ENCODE results near the gene PPHLN1. TPM values are rescaled to one million over a fixed set of nuclear protein-coding genes. Genes with fewer than 3 reads are reported as not detected.

PPHLN1 gene, protein sequence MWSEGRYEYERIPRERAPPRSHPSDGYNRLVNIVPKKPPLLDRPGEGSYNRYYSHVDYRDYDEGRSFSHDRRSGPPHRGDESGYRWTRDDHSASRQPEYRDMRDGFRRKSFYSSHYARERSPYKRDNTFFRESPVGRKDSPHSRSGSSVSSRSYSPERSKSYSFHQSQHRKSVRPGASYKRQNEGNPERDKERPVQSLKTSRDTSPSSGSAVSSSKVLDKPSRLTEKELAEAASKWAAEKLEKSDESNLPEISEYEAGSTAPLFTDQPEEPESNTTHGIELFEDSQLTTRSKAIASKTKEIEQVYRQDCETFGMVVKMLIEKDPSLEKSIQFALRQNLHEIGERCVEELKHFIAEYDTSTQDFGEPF
- total RNA-seq = 10 to 100 TPM; 74.1 to 81.9 TPM

DNA sequence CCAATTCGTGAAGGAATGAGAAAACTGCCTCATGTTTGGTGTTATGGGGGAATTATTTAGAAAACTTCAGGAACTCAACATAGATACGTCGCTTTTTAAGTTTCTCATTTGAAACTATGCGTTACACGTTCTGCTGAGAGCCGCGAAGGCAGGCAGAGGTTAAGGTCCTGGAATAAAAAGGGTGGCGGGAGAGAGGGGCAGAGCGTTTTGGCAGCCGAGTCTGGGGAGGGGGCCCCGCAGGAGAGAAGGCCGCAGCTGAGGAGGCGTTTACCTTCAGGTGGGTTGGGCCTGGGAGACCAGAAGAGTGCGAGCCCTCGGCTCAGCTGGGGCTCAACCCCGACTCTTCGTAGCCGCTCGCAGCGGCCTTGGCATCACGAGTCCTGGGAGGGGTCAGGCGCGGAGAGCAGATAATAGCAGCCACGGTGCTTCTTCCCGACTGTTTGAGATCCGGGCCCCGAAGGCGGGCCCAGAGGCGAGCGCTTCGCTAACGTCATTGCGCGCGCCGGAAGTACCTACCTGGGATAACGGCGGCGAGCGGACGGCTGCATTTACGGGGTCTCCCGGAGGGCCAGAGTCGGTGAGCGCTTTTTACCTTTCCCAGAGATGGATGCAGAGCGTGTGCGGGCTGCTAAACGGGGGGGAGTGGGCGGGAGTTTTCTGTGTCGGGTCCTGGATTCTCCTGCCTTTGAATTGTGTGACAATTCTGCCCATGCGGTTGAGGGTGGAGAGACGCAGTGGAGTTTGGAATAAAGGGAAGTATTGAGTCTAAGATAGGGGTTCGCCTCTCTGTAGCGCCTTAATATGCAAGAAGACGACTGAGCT lies at the start of gene PPHLN1, which contains the start of gene ZCRB1:
PPHLN1 (plus strand) TSS at position 515 of the 822 bp plus-strand sequence. CDS start 9,736 bp downstream, outside the sequence.
ZCRB1 (minus strand) TSS at position 442 of the 822 bp plus-strand sequence. CDS start 1,992 bp downstream, outside the sequence.
- Mint-ChIP-seq H3K4me3 (peak within 1 kb of the TSS; percentile 88), H3K27me3 (no peaks in the 10 kb centered on the region), H3K36me3 (ENCODE audit: low read depth) (peaks cover 16% of the 10 kb centered on the region), H3K9me3 (no peaks in the 10 kb centered on the region), H3K4me1 (peaks cover 35% of the 10 kb centered on the region), H3K27ac (peak within 1 kb of the TSS; percentile 92)
- peak; percentile 83 for DNase-seq
- CTCF ChIA-PET = interaction anchor here (0.5 kb wide), 1 partner anchor 27 kb away, joined by 3 read pairs; no protein-coding TSS in a partner anchor
- POLR2A ChIA-PET = interaction anchor here (0.7 to 2.0 kb wide), 8 partner anchors 27 to 228 kb away, joined by 3 to 10 read pairs (median 4); partner anchors contain the start of genes GXYLT1 and YAF2

DNA sequence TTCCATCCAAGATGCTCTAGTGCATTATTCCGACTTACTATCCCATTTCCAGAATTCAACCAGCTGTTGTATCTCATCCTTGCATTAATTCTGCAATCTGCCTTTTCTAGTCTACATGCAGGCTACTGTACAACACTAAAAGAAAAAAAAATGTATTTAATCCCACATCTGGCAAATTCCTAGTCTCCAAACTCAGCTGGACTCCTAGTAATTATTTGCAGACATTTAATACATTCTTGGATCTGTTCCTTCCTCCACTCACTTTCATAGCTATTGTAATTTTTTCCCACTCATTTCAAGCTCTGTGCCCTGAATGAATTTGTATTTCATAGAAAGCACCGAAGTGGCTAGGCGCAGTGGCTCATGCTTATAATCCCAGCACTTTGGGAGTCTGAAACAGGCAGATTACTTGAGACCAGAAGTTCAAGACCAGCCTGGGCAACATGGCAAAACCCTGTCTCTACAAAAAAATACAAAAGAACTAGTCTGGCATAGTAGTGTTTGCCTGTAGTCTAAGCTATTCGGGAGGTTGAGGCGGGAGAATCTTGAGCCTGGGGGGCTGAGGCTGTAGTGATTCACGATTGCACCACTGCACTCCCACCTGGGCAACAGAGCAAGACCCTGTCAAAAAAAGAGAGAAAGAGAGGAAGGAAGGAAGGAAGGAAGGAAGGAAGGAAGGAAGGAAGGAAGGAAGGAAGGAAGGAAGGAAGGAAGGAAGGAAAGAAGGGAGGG lies 48.4 kb upstream of the PPHLN1 start:
- Mint-ChIP-seq H3K9me3 (peaks cover 6% of the 10 kb centered on the region), H3K27ac (no peak overlapping the region), H3K4me1 (no peaks in the 10 kb centered on the region), H3K27me3 (peaks cover 2% of the 10 kb centered on the region), H3K4me3 (no peak overlapping the region), H3K36me3 (ENCODE audit: low read depth) (no peaks in the 10 kb centered on the region)
- CTCF ChIA-PET = no interaction called here
- POLR2A ChIA-PET = no interaction called here
- DNase-seq = no peak

DNA sequence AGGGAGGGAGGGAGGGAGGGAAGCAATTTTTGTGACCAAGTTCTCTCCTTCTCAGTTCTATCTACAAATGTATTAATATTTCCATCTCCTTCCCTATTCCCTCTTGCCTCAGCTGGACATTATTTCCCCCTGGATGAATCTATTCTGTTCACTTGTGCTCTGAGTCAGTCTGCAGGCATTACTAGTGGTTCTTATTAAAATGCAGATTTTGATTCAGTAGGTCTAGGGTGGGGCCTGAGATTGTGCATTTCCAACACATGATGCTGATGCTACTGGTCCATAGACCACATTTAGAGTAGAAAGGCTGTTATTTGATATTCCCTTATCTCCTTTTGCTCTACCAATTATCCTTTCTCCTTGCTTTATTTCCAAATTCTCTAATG lies 47.8 kb upstream of the PPHLN1 start:
- POLR2A ChIA-PET = no interaction called here
- H3K27me3 Mint-ChIP-seq = peaks cover 2% of the 10 kb centered on the region

DNA sequence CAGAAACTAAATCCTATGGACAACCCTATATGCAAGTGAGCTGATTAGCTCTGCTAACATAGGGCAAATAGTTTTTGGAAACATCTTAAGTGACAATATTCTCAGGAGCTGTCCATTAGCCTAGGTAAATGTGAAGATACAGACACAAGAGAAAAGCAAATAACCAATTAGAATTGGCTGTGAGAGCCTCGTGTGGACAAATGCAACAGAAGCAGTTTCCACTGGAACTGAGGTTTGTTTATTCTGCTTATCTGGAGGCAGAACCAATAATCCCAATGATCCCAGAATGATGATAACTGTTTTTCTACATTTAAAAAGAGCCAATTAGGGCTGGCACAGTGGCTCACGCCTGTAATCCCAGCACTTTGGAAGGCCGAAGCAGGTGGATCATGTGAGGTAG lies 44.7 kb upstream of the PPHLN1 start:
- Mint-ChIP-seq H3K4me3 (no peak overlapping the region), H3K4me1 (peaks cover 3% of the 10 kb centered on the region), H3K27me3 (peaks cover 2% of the 10 kb centered on the region), H3K27ac (no peak overlapping the region), H3K36me3 (ENCODE audit: low read depth) (no peaks in the 10 kb centered on the region), H3K9me3 (no peaks in the 10 kb centered on the region)
- CTCF ChIA-PET = interaction anchor here (0.6 kb wide), 1 partner anchor 16 kb away, joined by 3 read pairs; no protein-coding TSS in a partner anchor
- DNase-seq = no peak
- POLR2A ChIA-PET = no interaction called here

More for the DNA sequence above, 47.8 kb upstream of the PPHLN1 start:
- Mint-ChIP-seq H3K9me3 (peaks cover 2% of the 10 kb centered on the region), H3K27ac (no peak overlapping the region), H3K4me3 (no peak overlapping the region), H3K36me3 (ENCODE audit: low read depth) (no peaks in the 10 kb centered on the region), H3K4me1 (no peaks in the 10 kb centered on the region)
- DNase-seq = no peak
- CTCF ChIA-PET = no interaction called here

DNA sequence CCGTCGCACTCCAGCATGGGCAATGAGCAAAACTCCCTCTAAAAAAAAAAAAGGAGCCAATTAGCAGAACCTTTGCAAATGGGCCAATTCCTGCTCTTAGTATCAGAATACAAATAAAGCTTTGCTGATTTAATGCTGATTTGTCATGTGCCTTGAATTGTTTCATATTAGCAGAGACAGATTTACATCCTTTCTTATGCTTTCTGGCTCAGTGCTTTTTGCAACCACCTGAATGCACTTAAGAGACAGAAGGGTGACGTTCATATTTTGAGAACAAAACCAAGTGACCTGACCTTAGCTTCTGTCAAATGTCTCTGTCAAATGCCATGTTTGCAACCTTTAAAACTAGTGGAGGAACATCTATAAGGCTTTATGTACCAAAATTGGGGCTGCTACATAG lies 44.1 kb upstream of the PPHLN1 start:
- Mint-ChIP-seq H3K27ac (no peak overlapping the region), H3K36me3 (ENCODE audit: low read depth) (no peaks in the 10 kb centered on the region), H3K9me3 (no peaks in the 10 kb centered on the region), H3K4me1 (peaks cover 3% of the 10 kb centered on the region), H3K4me3 (no peak overlapping the region), H3K27me3 (peaks cover 2% of the 10 kb centered on the region)
- DNase-seq = no peak
- ChIA-PET CTCF (interaction anchor here (0.6 to 0.8 kb wide), 2 partner anchors 10 to 16 kb away, joined by 3 read pairs; no protein-coding TSS in a partner anchor), POLR2A (no interaction called here)

DNA sequence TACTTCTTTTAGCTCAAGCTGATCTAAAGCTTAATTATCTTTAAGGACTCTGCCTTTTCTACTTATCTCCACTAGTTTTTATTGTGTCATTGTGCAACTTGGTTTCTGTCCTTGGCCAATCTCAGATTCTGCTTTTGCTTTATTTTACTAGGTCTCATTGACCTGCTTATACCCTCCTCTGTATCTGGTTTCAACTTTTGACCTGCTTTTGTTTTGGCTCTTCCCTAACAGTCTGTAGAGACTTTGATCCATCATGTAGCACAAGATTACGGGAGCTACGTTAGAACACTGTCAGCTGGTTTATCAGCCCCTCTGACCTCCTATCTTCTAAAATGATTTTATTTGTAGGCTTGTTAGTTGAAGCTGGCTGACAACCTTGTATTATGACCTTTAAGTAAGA lies 43.7 kb upstream of the PPHLN1 start:
- H3K27me3 Mint-ChIP-seq = peaks cover 2% of the 10 kb centered on the region
- H3K4me1 Mint-ChIP-seq = peaks cover 3% of the 10 kb centered on the region
- no peak overlapping the region for H3K27ac Mint-ChIP-seq
- no peaks in the 10 kb centered on the region for H3K36me3 Mint-ChIP-seq (ENCODE audit: low read depth)
- CTCF ChIA-PET = interaction anchor here (0.8 kb wide), 2 partner anchors 10 to 14 kb away, joined by 3 read pairs; no protein-coding TSS in a partner anchor
- DNase-seq = no peak
- H3K4me3 Mint-ChIP-seq = no peak overlapping the region
- no peaks in the 10 kb centered on the region for H3K9me3 Mint-ChIP-seq
- POLR2A ChIA-PET = no interaction called here

DNA sequence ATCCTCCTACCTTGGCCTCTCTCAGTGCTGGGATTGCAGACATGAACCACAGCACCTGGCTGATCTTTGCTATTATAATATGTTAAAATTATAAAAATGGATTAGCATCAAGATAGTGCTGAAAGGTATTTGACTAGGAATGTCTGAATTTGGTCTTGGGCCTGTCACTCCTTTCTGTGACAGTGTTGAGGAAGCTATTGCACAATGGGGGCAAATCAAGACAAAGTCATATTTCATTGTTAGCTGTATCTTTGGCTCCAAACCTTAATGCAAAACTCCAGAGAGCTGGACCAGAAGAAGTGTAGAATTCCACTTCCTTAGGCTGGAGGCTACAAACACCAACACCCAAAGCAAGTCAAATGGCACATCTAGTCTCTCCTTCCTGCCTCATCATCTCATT lies 42.2 kb upstream of the PPHLN1 start:
- Mint-ChIP-seq H3K27ac (no peak overlapping the region), H3K9me3 (no peaks in the 10 kb centered on the region), H3K4me1 (peaks cover 3% of the 10 kb centered on the region), H3K4me3 (no peak overlapping the region), H3K36me3 (ENCODE audit: low read depth) (no peaks in the 10 kb centered on the region), H3K27me3 (peaks cover 4% of the 10 kb centered on the region)
- CTCF ChIA-PET = no interaction called here
- DNase-seq = no peak
- POLR2A ChIA-PET = no interaction called here

DNA sequence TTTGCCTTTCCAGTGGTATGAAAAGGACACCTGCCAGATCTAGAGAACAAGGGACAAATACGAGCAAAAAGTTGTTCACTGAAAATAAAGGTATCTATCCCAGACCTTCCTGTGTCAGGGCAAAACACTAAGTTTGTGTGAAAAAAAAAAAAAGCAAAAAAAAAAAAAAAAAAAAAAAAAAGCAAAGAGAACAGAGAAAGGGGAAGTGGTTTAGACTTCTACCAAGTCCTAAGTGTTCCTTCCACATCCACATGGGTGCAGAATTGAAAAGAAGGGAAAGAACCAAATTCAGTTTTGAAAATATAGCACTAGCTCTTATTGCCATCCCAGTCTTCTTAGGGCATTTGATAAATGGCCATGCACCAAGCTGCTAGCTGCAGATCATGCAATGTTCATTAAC lies 41.8 kb upstream of the PPHLN1 start:
- H3K4me1 Mint-ChIP-seq = peaks cover 3% of the 10 kb centered on the region
- POLR2A ChIA-PET = no interaction called here
- H3K27me3 Mint-ChIP-seq = peaks cover 4% of the 10 kb centered on the region
- no peak overlapping the region for H3K27ac Mint-ChIP-seq
- no peaks in the 10 kb centered on the region for H3K36me3 Mint-ChIP-seq (ENCODE audit: low read depth)
- no peak overlapping the region for H3K4me3 Mint-ChIP-seq
- no peak for DNase-seq
- CTCF ChIA-PET = interaction anchor here (0.7 kb wide), 1 partner anchor 19 kb away, joined by 4 read pairs; no protein-coding TSS in a partner anchor
- no peaks in the 10 kb centered on the region for H3K9me3 Mint-ChIP-seq

DNA sequence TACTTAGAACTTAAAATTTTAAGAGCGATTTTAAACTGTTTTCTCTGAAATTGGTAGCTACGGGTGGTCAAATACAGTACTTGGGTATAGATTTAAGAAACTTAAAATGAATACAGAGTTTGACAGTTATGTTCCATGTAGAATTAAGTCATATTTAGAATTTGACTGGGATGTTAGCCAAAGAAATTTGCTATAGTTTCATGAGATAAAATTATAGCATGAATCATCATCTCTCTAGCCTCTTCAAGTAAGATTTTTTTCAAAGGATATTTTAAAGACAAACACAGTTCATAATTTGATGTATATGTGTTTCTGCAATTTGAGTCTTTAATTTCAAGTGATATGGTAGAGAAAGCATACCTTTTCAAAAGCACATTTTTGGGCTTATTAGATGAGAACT lies 41.1 kb upstream of the PPHLN1 start:
- peaks cover 3% of the 10 kb centered on the region for H3K4me1 Mint-ChIP-seq
- H3K36me3 Mint-ChIP-seq (ENCODE audit: low read depth) = no peaks in the 10 kb centered on the region
- POLR2A ChIA-PET = no interaction called here
- DNase-seq = no peak
- peaks cover 6% of the 10 kb centered on the region for H3K27me3 Mint-ChIP-seq
- no peak overlapping the region for H3K4me3 Mint-ChIP-seq
- no peak overlapping the region for H3K27ac Mint-ChIP-seq
- H3K9me3 Mint-ChIP-seq = no peaks in the 10 kb centered on the region
- CTCF ChIA-PET = interaction anchor here (1.3 kb wide), 1 partner anchor 14 kb away, joined by 5 read pairs; no protein-coding TSS in a partner anchor

DNA sequence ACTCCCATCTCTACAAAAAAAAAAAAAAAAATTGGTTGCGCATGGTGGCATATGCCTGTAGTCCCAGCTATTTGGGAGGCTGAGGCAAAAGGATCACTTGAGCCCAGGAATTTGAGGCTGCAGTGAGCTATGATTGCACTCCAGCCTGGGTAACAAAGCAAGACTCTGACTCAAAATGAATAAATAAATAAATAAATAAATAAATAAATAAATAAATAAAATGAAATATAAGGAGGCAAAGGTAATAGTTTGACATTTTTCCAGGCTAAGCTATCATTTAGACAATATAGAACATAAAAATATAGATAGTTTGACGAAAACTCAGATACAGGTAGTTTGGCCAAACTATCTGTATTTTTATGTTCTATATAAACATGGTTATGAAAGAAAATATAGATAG lies 40.5 kb upstream of the PPHLN1 start:
- no peak for DNase-seq
- ChIA-PET CTCF (interaction anchor here (1.3 kb wide), 1 partner anchor 13 kb away, joined by 5 read pairs; no protein-coding TSS in a partner anchor), POLR2A (no interaction called here)
- H3K27me3 Mint-ChIP-seq = peaks cover 6% of the 10 kb centered on the region
- H3K36me3 Mint-ChIP-seq (ENCODE audit: low read depth) = no peaks in the 10 kb centered on the region
- no peak overlapping the region for H3K4me3 Mint-ChIP-seq
- H3K4me1 Mint-ChIP-seq = peaks cover 3% of the 10 kb centered on the region
- H3K9me3 Mint-ChIP-seq = no peaks in the 10 kb centered on the region
- no peak overlapping the region for H3K27ac Mint-ChIP-seq

DNA sequence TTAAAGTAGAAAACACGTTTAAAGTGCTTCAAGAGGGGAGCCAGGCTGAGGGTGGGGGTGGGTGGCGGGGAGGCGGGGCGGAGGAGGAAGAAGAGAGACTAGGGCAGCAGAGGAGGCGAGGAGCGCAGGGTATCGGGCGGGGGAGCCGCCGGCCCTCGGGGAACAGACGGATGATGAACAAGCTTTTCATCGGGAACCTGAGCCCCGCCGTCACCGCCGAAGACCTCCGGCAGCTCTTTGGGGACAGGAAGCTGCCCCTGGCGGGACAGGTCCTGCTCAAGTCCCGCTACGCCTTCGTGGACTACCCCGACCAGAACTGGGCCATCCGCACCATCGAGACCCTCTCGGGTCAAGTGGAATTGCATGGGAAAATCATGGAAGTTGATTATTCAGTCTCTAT lies 39.2 kb upstream of the PPHLN1 start:
- ChIA-PET CTCF (no interaction called here), POLR2A (no interaction called here)
- Mint-ChIP-seq H3K27ac (no peak overlapping the region), H3K27me3 (peaks cover 8% of the 10 kb centered on the region), H3K4me1 (peaks cover 3% of the 10 kb centered on the region), H3K9me3 (no peaks in the 10 kb centered on the region), H3K4me3 (no peak overlapping the region), H3K36me3 (ENCODE audit: low read depth) (no peaks in the 10 kb centered on the region)
- DNase-seq = no peak

DNA sequence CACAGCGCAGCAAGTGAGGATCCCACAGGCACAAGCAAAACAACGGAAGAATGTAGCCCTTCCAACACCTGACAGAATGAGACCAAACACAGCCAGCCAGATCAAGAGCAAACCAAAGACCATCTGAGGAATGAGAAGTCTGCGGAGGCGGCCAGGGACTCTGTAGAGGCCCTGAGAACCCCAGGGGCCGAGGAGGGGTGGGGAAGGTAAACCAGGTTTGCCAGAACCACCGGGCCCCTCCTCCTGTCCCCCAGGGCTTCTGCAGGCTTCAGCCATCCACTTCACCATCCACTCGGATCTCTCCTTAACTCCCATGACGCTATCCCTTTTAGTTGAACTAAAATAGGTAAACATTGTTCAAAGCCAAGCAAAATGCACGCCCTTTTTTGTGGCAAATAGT lies 37.4 kb upstream of the PPHLN1 start:
- Mint-ChIP-seq H3K27me3 (peaks cover 8% of the 10 kb centered on the region), H3K4me3 (no peak overlapping the region), H3K9me3 (no peaks in the 10 kb centered on the region), H3K36me3 (ENCODE audit: low read depth) (no peaks in the 10 kb centered on the region), H3K27ac (no peak overlapping the region), H3K4me1 (peaks cover 3% of the 10 kb centered on the region)
- ChIA-PET POLR2A (no interaction called here), CTCF (no interaction called here)
- no peak for DNase-seq

DNA sequence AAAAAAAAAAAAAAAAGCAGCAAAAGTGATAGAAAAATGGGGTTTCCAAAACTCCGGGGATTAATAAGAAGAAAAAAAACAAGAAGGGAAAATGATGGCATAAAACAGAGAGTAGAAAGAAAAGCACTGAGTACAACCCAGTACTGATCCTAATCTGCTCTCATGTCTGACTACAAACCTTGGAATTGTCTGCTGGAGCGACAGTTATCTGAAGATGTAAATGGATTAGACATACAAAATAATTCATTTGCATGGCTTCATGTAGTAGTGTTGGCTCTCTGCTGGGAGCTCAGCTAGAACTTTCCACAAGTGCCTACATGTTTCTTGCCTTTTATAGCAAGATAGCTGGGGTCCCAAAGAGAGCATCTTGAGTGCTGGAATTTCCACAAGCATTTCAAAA lies 34.3 kb upstream of the PPHLN1 start:
- ChIA-PET CTCF (interaction anchor here (0.7 to 0.8 kb wide), 2 partner anchors 9 to 111 kb away, joined by 3 to 5 read pairs; no protein-coding TSS in a partner anchor), POLR2A (no interaction called here)
- Mint-ChIP-seq H3K9me3 (no peaks in the 10 kb centered on the region), H3K27ac (no peak overlapping the region), H3K36me3 (ENCODE audit: low read depth) (no peaks in the 10 kb centered on the region), H3K4me1 (no peaks in the 10 kb centered on the region), H3K27me3 (peaks cover 8% of the 10 kb centered on the region), H3K4me3 (no peak overlapping the region)
- DNase-seq = no peak

Data from activated CD4-positive, alpha-beta memory T cell treated with anti-CD3 and anti-CD28 coated beads, Interleukin-2, amount 10 ng/mL, durations not matched to agents 7 days and 5 days (primary cell).